Sigmoid colon (tissue), 4 donors: ENCODE results near the gene SLC14A1.

Source experiments
- CTCF ChIP-seq, 4 experiments: fragments of 450-650 bp in 3 of 4; fragments of 200-600 bp in 1 of 4; IDR thresholded peaks; one replicate each; pipeline ENCODE4 v1.5.1; 2016 to 2019; ENCODE audit warnings: antibody characterized with exemption in 4 of 4, mild to moderate bottlenecking in 3 of 4, moderate library complexity in 2 of 4
- EP300 ChIP-seq, 4 donors: sonication (generic); formaldehyde crosslinking; IDR thresholded peaks; one replicate each; pipeline ENCODE4 v1.6.1; 2017; ENCODE audit warnings: antibody characterized with exemption in 4 of 4
- POLR2AphosphoS5 ChIP-seq, 4 donors: sonication (generic); formaldehyde crosslinking; IDR thresholded peaks; one replicate each; pipeline ENCODE4 v1.6.1; 2017; ENCODE audit warnings: antibody characterized with exemption in 4 of 4

- TF ChIP-seq EP300 (IDR thresholded peaks at IDR 0.05): no peak
- TF ChIP-seq CTCF (IDR thresholded peaks at IDR 0.05): no peak
- TF ChIP-seq POLR2AphosphoS5 (IDR thresholded peaks at IDR 0.05): no peak
These were observed 46.6 kb upstream of the SLC14A1 start for GRCh38 chr18:45677276-45677807.
